Transverse colon (tissue), 4 donors: ENCODE data around the gene SWT1. TPM values are rescaled to one million over a fixed set of nuclear protein-coding genes. Genes with fewer than 3 reads are reported as not detected.

Experiments
- DNase-seq: peaks from one replicate; pipeline ENCODE4 v3.0.0-alpha.2; 2019
- H3K27ac ChIP-seq, 4 donors: fragments of 200-600 bp; sonication (generic); 2 replicates each; pipeline ENCODE4 v1.5.1; 2016 to 2018; ENCODE audit warnings: inconsistent platforms in 4 of 4
- H3K27me3 ChIP-seq: fragments of 200-600 bp; sonication (generic); 2 replicates; pipeline ENCODE4 v1.5.1; 2017; ENCODE audit warnings: inconsistent platforms
- H3K36me3 ChIP-seq, 4 donors: fragments of 200-600 bp; sonication (generic); 2 replicates each; pipeline ENCODE4 v1.5.1; 2017 to 2019; ENCODE audit warnings: inconsistent platforms in 4 of 4
- H3K4me1 ChIP-seq, 4 donors: fragments of 200-600 bp; sonication (generic); 2 replicates each; pipeline ENCODE4 v1.5.1; 2017 to 2020; ENCODE audit warnings: inconsistent platforms in 4 of 4
- H3K4me3 ChIP-seq, 4 donors: fragments of 200-600 bp; sonication (generic); 1 replicate in 1 of 4; 2 replicates in 3 of 4; pipeline versions ENCODE4 v1.5.1 to v1.6.1; 2017 to 2019; ENCODE audit warnings: inconsistent platforms in 4 of 4
- H3K9me3 ChIP-seq, 2 donors: fragments of 200-600 bp; sonication (generic); 2 replicates each; pipeline ENCODE4 v1.5.1; 2017 to 2019; ENCODE audit warnings: inconsistent platforms in 2 of 2
- EP300 ChIP-seq: sonication (generic); formaldehyde crosslinking; IDR thresholded peaks from one replicate; pipeline ENCODE4 v1.6.1; 2017; ENCODE audit warnings: antibody characterized with exemption, low read depth
- POLR2A ChIP-seq: fragments of 450-650 bp; IDR thresholded peaks from one replicate; pipeline ENCODE4 v1.6.1; 2016; ENCODE audit warnings: antibody characterized with exemption, mild to moderate bottlenecking, moderate library complexity
- POLR2AphosphoS5 ChIP-seq, 3 donors: sonication (generic); formaldehyde crosslinking; IDR thresholded peaks; one replicate each; pipeline ENCODE4 v1.6.1; 2016; ENCODE audit warnings: antibody characterized with exemption in 3 of 3
- WGBS, 2 donors: methylation state at CpG; one replicate each; pipeline ENCODE4 v1.1.5; 2018; ENCODE audit warnings: low coverage in 1 of 2; 5-methylcytosine and 5-hydroxymethylcytosine counted together
- in situ Hi-C, 4 donors: fragments of 200-750 bp; cut with MboI; loops; one replicate each; pipeline versions ENCODE4 v1.15.0 to v1.15.1; 2017; ENCODE audit warnings: low sequenced_read_pairs in 3 of 4, low pct_ligation_motif_present in 1 of 4, low pct_unique_long_range_greater_than_20kb in 1 of 4
- intact Hi-C: fragments of 100-400 bp; cut with DNase I; formaldehyde crosslinking; loops from one replicate; pipeline ENCODE4 v1.15.1; 2023; ENCODE audit warnings: low total_unique reads
- total RNA-seq, 4 donors: library from RNA; depleted of rRNA; stranded (reverse); fragments of >200 nt; gene quantifications; one replicate each; pipeline ENCODE4 v1.1.0, GENCODE V29; 2016
- TF ChIP-seq, protein P1 (sequence below), 5 experiments: fragments of 200-600 bp in 3 of 5; fragments of 450-650 bp in 2 of 5; sonication (generic) in 3 of 5; IDR thresholded peaks; 1 replicate in 2 of 5; 2 replicates in 3 of 5; pipeline ENCODE4 v1.5.1; 2016 to 2017; ENCODE audit warnings: antibody characterized with exemption in 5 of 5, inconsistent platforms in 3 of 5, mild to moderate bottlenecking in 2 of 5, moderate library complexity in 1 of 5

Gene SWT1
- total RNA-seq, 4 donors from 2014 or later, result 2.8 to 12.3 (median 10.1) TPM

DNA sequence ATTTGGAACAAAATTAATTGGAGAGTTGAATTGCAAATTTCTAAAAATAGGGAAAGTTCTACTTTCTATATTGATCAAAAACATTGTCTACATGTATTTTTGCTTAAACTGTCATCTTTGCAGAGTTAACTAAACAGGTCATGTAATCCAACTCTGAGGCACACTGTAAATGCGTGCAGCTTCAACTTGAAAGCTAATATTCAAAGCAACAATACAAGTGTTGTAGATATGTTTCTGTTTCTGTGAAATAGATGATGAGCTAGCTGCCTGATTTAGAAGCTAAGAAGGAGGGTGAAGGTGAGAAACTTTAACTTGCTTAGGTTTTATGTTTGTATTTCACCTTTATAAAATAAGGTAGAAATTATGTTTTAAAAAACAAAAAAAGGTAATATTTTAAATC is 82.9 kb downstream of the SWT1 start:
- Histone ChIP-seq H3K36me3 (no peaks in the 10 kb centered on the region), H3K27me3 (no peaks in the 10 kb centered on the region), H3K9me3 (no peaks in the 10 kb centered on the region), H3K27ac (no peak overlapping the region), H3K4me3 (no peak overlapping the region), H3K4me1 (no peaks in the 10 kb centered on the region)
- in situ Hi-C loops (no loop called here), intact Hi-C loops (no loop called here)
- WGBS, 2 donors, result 83 to 100% methylated on average over 1 of the region's 1 CpG
- TF ChIP-seq POLR2A (no peak), EP300 (no peak), POLR2AphosphoS5 (IDR thresholded peaks at IDR 0.05) (no peak)
- TF ChIP-seq, protein P1, sequence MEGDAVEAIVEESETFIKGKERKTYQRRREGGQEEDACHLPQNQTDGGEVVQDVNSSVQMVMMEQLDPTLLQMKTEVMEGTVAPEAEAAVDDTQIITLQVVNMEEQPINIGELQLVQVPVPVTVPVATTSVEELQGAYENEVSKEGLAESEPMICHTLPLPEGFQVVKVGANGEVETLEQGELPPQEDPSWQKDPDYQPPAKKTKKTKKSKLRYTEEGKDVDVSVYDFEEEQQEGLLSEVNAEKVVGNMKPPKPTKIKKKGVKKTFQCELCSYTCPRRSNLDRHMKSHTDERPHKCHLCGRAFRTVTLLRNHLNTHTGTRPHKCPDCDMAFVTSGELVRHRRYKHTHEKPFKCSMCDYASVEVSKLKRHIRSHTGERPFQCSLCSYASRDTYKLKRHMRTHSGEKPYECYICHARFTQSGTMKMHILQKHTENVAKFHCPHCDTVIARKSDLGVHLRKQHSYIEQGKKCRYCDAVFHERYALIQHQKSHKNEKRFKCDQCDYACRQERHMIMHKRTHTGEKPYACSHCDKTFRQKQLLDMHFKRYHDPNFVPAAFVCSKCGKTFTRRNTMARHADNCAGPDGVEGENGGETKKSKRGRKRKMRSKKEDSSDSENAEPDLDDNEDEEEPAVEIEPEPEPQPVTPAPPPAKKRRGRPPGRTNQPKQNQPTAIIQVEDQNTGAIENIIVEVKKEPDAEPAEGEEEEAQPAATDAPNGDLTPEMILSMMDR (IDR thresholded peaks at IDR 0.05), result no peak
- DNase-seq, result no peak

DNA sequence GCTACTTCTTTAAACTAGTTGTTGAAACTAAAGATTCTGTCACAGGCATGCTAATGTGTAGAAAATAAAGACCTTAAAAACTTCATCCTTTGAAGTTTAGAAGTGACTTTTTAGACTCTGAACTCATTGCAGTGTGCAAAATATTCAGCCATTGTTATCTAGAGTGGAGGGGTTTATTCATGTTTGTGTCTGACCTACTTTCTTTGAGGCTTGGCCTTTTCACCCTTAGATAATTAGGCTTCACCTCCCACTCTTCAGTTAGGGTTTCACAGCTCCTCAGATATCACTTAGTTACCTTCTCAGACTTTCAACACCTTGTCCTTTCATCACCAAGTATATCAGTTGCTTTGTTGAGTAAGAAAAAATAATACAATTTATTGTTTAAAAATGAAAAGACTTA is 84.2 kb downstream of the SWT1 start:
- H3K27ac ChIP-seq, result no peak overlapping the region
- H3K36me3 ChIP-seq, result no peaks in the 10 kb centered on the region
- intact Hi-C loops (no loop called here), in situ Hi-C loops (no loop called here)
- H3K4me1 ChIP-seq, result no peaks in the 10 kb centered on the region
- DNase-seq, result no peak
- no peak overlapping the region for H3K4me3 ChIP-seq
- no peaks in the 10 kb centered on the region for H3K27me3 ChIP-seq
- TF ChIP-seq POLR2A (no peak), POLR2AphosphoS5 (IDR thresholded peaks at IDR 0.05) (no peak), EP300 (no peak)
- TF ChIP-seq, protein P1 (IDR thresholded peaks at IDR 0.05), result no peak
- H3K9me3 ChIP-seq, result no peaks in the 10 kb centered on the region

DNA sequence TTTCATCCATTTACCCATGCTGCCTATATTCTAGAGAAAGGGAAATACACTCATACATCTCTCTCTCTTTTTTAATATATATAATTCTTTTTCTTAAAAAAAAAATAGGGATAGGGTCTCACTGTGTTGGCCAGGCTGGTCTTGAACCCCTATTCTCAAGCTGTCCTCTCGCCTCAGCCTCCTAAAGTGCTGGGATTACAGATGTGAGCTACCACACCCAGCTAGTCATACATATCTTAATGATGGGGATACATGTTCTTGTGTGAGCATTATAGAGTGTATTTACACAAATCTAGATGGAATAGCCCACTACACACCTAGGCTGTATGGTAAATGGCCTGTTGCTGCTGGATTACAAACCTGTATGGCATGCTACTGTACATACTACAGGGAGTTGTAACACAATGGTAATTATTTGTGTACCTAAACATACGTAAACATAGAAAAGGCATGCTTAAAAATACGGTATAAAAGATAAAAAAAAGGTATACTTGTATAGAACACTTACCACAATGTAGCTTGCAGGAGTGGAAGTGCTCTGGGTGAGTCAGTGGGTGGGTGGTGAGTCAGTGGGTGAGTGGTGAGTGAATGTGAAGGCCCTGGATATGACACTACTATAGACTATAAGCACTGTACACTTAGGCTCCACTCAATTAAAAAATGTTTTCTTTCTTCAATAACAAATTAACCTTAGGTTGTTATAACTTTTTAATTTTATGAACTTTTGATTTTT is 87.2 kb downstream of the SWT1 start:
- Histone ChIP-seq H3K4me1 (no peaks in the 10 kb centered on the region), H3K9me3 (no peaks in the 10 kb centered on the region), H3K27ac (no peak overlapping the region), H3K27me3 (no peaks in the 10 kb centered on the region), H3K4me3 (no peak overlapping the region), H3K36me3 (no peaks in the 10 kb centered on the region)
- in situ Hi-C loops, result no loop called here
- intact Hi-C loops, result loop anchor here (2.0 kb wide), 1 partner anchor 13 kb away; no protein-coding TSS in a partner anchor
- no peak for DNase-seq
- TF ChIP-seq POLR2AphosphoS5 (IDR thresholded peaks at IDR 0.05), result no peak
- WGBS, 2 donors, result 81 to 89% methylated on average over 3 of the region's 3 CpGs

DNA sequence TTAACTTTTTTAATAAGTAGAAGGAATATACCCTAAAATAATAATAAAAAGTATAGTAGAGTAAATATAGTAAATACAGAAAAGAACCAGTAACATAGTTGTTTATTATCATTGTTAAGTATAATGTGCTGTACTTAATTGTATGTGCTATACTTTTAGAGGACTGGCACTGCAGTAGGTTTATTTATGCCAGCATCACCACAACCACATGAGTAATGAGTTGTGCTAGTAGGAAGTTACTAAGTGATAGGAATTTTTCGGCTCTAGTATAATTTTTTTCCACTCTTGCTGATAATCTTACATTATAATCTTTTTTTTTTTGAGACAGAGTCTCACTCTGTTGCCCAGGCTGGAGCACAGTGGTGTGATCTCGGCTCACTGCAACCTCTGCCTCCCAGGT is 88.5 kb downstream of the SWT1 start:
- DNase-seq, result no peak
- no peaks in the 10 kb centered on the region for H3K27me3 ChIP-seq
- H3K27ac ChIP-seq, result no peak overlapping the region
- 92 to 93% methylated on average over 1 to 2 of the region's 2 CpGs for WGBS, 2 donors
- H3K4me1 ChIP-seq, result no peaks in the 10 kb centered on the region
- H3K36me3 ChIP-seq, result no peaks in the 10 kb centered on the region
- in situ Hi-C loops (no loop called here), intact Hi-C loops (loop anchor here (2.0 kb wide), 1 partner anchor 15 kb away; no protein-coding TSS in a partner anchor)
- H3K9me3 ChIP-seq, result no peaks in the 10 kb centered on the region
- H3K4me3 ChIP-seq, result no peak overlapping the region
- no peak for TF ChIP-seq POLR2AphosphoS5 (IDR thresholded peaks at IDR 0.05)
- TF ChIP-seq, protein P1 (IDR thresholded peaks at IDR 0.05), result no peak
- TF ChIP-seq EP300, result no peak
- no peak for TF ChIP-seq POLR2A

DNA sequence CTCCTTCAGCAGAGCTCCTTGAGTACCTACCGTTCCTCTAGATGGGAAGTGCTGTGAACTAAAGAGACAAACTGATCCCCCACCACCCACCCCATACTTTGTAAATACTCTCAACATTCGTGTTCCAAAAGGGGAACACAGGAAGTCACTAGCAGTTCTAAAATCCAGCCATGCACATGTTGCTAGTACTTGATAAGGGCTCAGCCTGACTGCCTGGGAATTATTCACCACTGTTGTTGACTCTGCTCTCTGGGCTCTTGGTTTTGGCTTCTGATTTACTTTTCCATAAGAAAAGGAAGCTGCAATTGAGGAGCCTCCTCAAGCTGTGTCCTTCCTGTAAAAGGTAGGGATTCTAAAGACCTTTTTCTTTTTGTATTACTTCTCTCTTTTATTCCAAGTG is 92.6 kb downstream of the SWT1 start:
- Histone ChIP-seq H3K27ac (no peak overlapping the region), H3K4me1 (no peaks in the 10 kb centered on the region), H3K36me3 (no peaks in the 10 kb centered on the region), H3K4me3 (no peak overlapping the region), H3K9me3 (no peaks in the 10 kb centered on the region), H3K27me3 (no peaks in the 10 kb centered on the region)
- in situ Hi-C loops, result no loop called here
- intact Hi-C loops, result no loop called here
- DNase-seq, result no peak
- no peak for TF ChIP-seq POLR2AphosphoS5 (IDR thresholded peaks at IDR 0.05)
- TF ChIP-seq POLR2A, result no peak
- TF ChIP-seq, protein P1 (IDR thresholded peaks at IDR 0.05), result no peak
- no peak for TF ChIP-seq EP300
- 40 to 55% methylated on average over 1 to 2 of the region's 2 CpGs for WGBS, 2 donors
